Parathyroid adenoma (tissue), 2 donors: ENCODE measurements around the gene NDUFB5.
A peak's percentile ranks its signal among the peaks of the same experiment; 100 is the strongest.

ENCODE experiments used
- H2AFZ ChIP-seq: fragments of 300-600 bp; sonication (generic); one replicate; pipeline ENCODE4 v1.7.0; 2017; ENCODE audit warnings: antibody characterized with exemption, mild to moderate bottlenecking
- H3K27ac ChIP-seq: fragments of 300-600 bp; sonication (generic); one replicate; pipeline ENCODE4 v1.7.0; 2017
- H3K27me3 ChIP-seq: fragments of 300-600 bp; sonication (generic); one replicate; pipeline ENCODE4 v1.7.0; 2017; ENCODE audit warnings: low read length; ENCODE audit not compliant: control insufficient read depth, insufficient read depth
- H3K36me3 ChIP-seq: fragments of 300-600 bp; sonication (generic); one replicate; pipeline ENCODE4 v1.7.0; 2017; ENCODE audit warnings: low read length; ENCODE audit not compliant: control insufficient read depth, insufficient read depth
- H3K4me1 ChIP-seq: fragments of 300-600 bp; sonication (generic); one replicate; pipeline ENCODE4 v1.7.0; 2017; ENCODE audit warnings: control low read depth
- H3K4me2 ChIP-seq: fragments of 300-600 bp; sonication (generic); one replicate; pipeline ENCODE4 v1.7.0; 2017; ENCODE audit warnings: low read length
- H3K4me3 ChIP-seq: fragments of 300-600 bp; sonication (generic); one replicate; pipeline ENCODE4 v1.7.0; 2017; ENCODE audit warnings: low read depth, low read length
- H3K79me2 ChIP-seq: fragments of 300-600 bp; sonication (generic); one replicate; pipeline ENCODE4 v1.7.0; 2017; ENCODE audit warnings: control low read depth
- H3K9ac ChIP-seq: fragments of 300-600 bp; sonication (generic); one replicate; pipeline ENCODE4 v1.7.0; 2017; ENCODE audit warnings: mild to moderate bottlenecking
- H3K9me3 ChIP-seq: fragments of 300-600 bp; sonication (generic); one replicate; pipeline ENCODE4 v1.7.0; 2017; ENCODE audit warnings: low read length; ENCODE audit not compliant: control insufficient read depth
- TF ChIP-seq, protein P1 (sequence below): fragments of 300-600 bp; sonication (generic); IDR thresholded peaks from one replicate; pipeline ENCODE4 v1.7.0; 2017; ENCODE audit warnings: antibody characterized with exemption, mild to moderate bottlenecking
- donor health status: primary hyperparathyroidism.

Gene NDUFB5

GRCh38 chr3:179563271-179563783 lies 41.3 kb upstream of the NDUFB5 start:
- Histone ChIP-seq H3K9me3 (no peaks in the 10 kb centered on the region), H3K27ac (no peak overlapping the region), H2AFZ (peak overlapping the region; percentile 87), H3K27me3 (no peaks in the 10 kb centered on the region), H3K36me3 (no peaks in the 10 kb centered on the region), H3K4me1 (peaks cover 3% of the 10 kb centered on the region), H3K4me2 (peak overlapping the region; percentile 87), H3K9ac (no peak overlapping the region), H3K4me3 (peak overlapping the region; percentile 89), H3K79me2 (peaks cover 8% of the 10 kb centered on the region)
- TF ChIP-seq, protein P1, sequence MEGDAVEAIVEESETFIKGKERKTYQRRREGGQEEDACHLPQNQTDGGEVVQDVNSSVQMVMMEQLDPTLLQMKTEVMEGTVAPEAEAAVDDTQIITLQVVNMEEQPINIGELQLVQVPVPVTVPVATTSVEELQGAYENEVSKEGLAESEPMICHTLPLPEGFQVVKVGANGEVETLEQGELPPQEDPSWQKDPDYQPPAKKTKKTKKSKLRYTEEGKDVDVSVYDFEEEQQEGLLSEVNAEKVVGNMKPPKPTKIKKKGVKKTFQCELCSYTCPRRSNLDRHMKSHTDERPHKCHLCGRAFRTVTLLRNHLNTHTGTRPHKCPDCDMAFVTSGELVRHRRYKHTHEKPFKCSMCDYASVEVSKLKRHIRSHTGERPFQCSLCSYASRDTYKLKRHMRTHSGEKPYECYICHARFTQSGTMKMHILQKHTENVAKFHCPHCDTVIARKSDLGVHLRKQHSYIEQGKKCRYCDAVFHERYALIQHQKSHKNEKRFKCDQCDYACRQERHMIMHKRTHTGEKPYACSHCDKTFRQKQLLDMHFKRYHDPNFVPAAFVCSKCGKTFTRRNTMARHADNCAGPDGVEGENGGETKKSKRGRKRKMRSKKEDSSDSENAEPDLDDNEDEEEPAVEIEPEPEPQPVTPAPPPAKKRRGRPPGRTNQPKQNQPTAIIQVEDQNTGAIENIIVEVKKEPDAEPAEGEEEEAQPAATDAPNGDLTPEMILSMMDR: peak; percentile 38

DNA sequence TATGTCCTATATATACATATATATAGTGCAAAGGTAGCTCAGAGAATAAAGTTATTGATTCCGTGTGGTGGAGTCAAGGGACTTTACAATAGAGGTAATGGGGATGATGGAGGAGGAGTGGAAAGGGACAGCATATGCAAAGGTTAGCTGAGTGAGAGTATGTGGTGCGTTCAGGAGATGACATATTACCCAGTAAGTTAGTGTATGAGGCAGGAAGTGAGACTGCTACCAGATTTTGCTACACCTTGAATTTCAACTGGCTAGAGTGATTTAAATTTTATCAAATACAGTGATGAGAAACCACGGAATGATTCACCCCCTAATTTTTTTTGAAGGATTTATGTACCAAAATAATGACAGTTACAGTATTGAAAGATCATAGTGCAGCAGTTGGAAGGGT lies 39.1 kb upstream of the NDUFB5 start:
- H3K27ac ChIP-seq: no peak overlapping the region
- no peaks in the 10 kb centered on the region for H3K9me3 ChIP-seq
- no peak overlapping the region for H2AFZ ChIP-seq
- no peak overlapping the region for H3K4me3 ChIP-seq
- no peak overlapping the region for H3K9ac ChIP-seq
- TF ChIP-seq, protein P1: no peak
- H3K4me2 ChIP-seq: no peak overlapping the region
- H3K27me3 ChIP-seq: no peaks in the 10 kb centered on the region
- H3K4me1 ChIP-seq: peaks cover 3% of the 10 kb centered on the region
- H3K79me2 ChIP-seq: peaks cover 10% of the 10 kb centered on the region
- no peaks in the 10 kb centered on the region for H3K36me3 ChIP-seq

GRCh38 chr3:179580992-179581391 lies 23.6 kb upstream of the NDUFB5 start:
- Histone ChIP-seq H3K36me3 (no peaks in the 10 kb centered on the region), H3K4me2 (no peak overlapping the region), H3K27me3 (no peaks in the 10 kb centered on the region), H3K9ac (no peak overlapping the region), H3K9me3 (no peaks in the 10 kb centered on the region), H3K27ac (no peak overlapping the region), H2AFZ (no peak overlapping the region), H3K79me2 (no peaks in the 10 kb centered on the region), H3K4me3 (no peak overlapping the region), H3K4me1 (no peaks in the 10 kb centered on the region)
- TF ChIP-seq, protein P1: no peak

DNA sequence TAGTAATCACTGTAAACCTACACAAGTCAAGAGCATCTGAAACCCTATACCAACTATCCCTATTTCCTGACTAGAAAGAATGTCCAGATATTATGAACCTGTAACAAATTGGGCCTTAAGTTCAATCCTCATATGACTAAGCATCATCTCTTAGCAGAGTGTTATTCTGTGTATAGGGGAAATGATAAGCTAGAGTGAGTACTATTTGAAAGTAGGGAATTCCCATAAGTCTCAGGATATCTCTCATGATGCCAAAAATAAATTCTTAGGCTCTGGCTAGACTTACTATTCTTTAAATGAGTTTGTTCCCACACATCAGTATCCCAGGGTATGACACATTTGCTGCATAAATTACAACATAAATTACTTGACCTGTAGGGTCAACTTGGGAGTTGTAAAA lies 15.5 kb upstream of the NDUFB5 start:
- no peaks in the 10 kb centered on the region for H3K9me3 ChIP-seq
- no peak overlapping the region for H3K4me3 ChIP-seq
- no peak overlapping the region for H3K4me2 ChIP-seq
- H3K36me3 ChIP-seq: no peaks in the 10 kb centered on the region
- no peak overlapping the region for H3K9ac ChIP-seq
- H2AFZ ChIP-seq: no peak overlapping the region
- H3K4me1 ChIP-seq: no peaks in the 10 kb centered on the region
- no peak overlapping the region for H3K27ac ChIP-seq
- TF ChIP-seq, protein P1: no peak
- no peaks in the 10 kb centered on the region for H3K79me2 ChIP-seq
- no peaks in the 10 kb centered on the region for H3K27me3 ChIP-seq

DNA sequence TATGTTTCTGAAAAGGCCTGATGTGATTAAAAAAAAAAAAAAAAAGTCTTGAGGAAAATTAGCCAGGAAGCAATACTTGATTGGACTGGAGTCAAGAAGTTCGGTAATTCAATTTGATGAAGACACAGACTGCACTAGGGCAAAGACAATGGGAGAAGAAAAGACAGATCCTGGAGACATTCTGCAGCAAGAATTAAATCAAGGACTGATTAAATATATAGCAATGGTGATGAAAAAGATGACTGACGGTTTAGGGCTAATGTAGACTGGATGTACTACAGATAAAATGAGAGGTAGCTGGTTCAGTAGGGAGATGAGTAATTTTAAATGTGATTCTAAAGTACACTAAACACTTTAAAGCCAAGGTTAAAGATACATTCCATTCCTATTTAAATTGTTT lies 13.9 kb upstream of the NDUFB5 start:
- H3K27ac ChIP-seq: no peak overlapping the region
- H3K9ac ChIP-seq: no peak overlapping the region
- no peaks in the 10 kb centered on the region for H3K36me3 ChIP-seq

More for the DNA sequence above, 13.9 kb upstream of the NDUFB5 start:
- TF ChIP-seq, protein P1: no peak
- no peaks in the 10 kb centered on the region for H3K27me3 ChIP-seq
- H3K4me1 ChIP-seq: no peaks in the 10 kb centered on the region
- no peak overlapping the region for H2AFZ ChIP-seq
- H3K79me2 ChIP-seq: no peaks in the 10 kb centered on the region
- H3K4me3 ChIP-seq: no peak overlapping the region
- H3K9me3 ChIP-seq: no peaks in the 10 kb centered on the region
- no peak overlapping the region for H3K4me2 ChIP-seq
